Stimulated activated effector memory CD8-positive, alpha-beta T cell treated with anti-CD3 and anti-CD28 coated beads, Interleukin-12 subunit alpha, Interleukin-12 subunit beta, amount 100 ng/mL, for 72 hours (primary cell): ENCODE measurements around the gene TPP2.

ENCODE experiments used
- ATAC-seq: fragments of 150-1000 bp; cut with Tn5 transposase; 2 replicates; pipeline ENCODE4 v1.10.0; 2021
- DNase-seq, 2 donors: peaks; one replicate each; pipeline ENCODE4 v3.0.0; 2021 to 2022; ENCODE audit warnings: low spot score in 2 of 2
- H3K27ac Mint-ChIP-seq: one replicate; pipeline ENCODE4 v1.8.0; 2022; ENCODE audit warnings: mild to moderate bottlenecking, mixed read lengths
- H3K36me3 Mint-ChIP-seq: one replicate; pipeline ENCODE4 v1.8.0; 2022; ENCODE audit warnings: mild to moderate bottlenecking, mixed read lengths
- H3K4me1 Mint-ChIP-seq: one replicate; pipeline ENCODE4 v1.8.0; 2022; ENCODE audit warnings: mixed read lengths
- H3K4me3 Mint-ChIP-seq: one replicate; pipeline ENCODE4 v1.8.0; 2022; ENCODE audit warnings: mild to moderate bottlenecking, mixed read lengths
- H3K9me3 Mint-ChIP-seq: one replicate; pipeline ENCODE4 v1.8.0; 2022; ENCODE audit warnings: mixed read lengths

The TPP2 gene

DNA sequence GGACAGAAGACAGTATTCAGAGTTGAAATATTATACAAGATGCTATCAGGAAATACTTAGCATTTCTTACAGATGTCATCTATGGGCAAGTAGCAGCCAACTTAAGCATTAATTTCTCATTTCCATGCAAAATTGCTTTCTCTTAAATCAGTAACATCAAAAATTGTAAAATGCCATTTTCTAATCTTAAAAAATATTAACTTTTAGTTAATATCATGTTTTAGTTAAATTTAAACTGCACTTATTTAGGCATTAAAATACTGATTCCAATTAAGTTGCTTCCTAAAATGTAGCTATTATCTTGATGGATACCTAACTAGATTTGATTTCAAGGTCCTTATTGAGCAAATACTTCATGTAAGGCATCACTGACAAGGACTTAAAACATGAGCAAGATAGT lies 70.2 kb downstream of the TPP2 start:
- Mint-ChIP-seq H3K36me3 (peaks cover 6% of the 10 kb centered on the region), H3K4me1 (no peaks in the 10 kb centered on the region), H3K4me3 (no peak overlapping the region), H3K27ac (peak overlapping the region; percentile 77), H3K9me3 (no peaks in the 10 kb centered on the region)
- no peak for DNase-seq
- ATAC-seq = no peak

DNA sequence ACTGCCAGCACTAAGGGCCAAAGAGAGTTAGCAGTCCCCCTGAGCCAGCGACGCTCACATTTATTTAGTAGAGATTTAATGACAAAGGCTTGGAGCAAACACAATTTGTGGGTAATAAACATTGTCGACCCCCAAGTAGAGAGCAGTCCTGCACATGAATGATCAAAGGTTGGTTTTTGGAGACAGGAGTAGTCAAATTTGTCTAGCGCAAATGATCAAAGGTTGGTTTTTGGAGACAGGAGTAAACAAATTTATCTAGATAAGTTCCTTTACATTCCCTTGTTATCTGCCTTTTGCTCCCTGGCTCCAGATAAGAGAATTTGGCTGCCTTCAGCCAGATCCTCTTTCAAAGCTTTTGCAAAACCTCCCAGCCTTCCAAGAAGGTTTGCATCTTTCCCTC lies 71.1 kb downstream of the TPP2 start:
- H3K36me3 Mint-ChIP-seq = peaks cover 6% of the 10 kb centered on the region
- no peak overlapping the region for H3K4me3 Mint-ChIP-seq
- peak overlapping the region; percentile 77 for H3K27ac Mint-ChIP-seq

DNA sequence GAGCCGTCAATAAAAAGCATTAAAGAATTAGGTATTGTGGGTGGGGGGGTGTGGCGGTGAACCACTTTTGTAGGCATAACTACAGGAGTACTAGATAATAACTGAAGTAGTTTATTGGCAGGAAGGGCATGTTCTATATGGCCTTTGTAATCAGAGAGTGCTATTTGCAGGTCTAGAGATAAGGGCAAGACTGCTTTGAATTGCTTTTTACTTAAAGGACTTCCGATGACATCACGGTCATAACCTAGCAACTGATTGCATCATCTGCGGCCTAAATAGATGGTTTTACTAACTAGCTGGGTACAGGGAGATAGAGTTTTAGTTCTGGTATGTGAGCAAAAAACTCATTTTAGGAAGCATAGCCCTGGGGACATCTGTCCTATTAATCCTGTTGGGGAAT lies 73.3 kb downstream of the TPP2 start:
- H3K36me3 Mint-ChIP-seq = peaks cover 19% of the 10 kb centered on the region
- DNase-seq (no peak), ATAC-seq (no peak)
- no peaks in the 10 kb centered on the region for H3K9me3 Mint-ChIP-seq
- no peak overlapping the region for H3K27ac Mint-ChIP-seq
- no peaks in the 10 kb centered on the region for H3K4me1 Mint-ChIP-seq
- no peak overlapping the region for H3K4me3 Mint-ChIP-seq

More for the DNA sequence above, 71.1 kb downstream of the TPP2 start:
- Mint-ChIP-seq H3K4me1 (no peaks in the 10 kb centered on the region), H3K9me3 (no peaks in the 10 kb centered on the region)
- DNase-seq = no peak
- ATAC-seq = no peak

DNA sequence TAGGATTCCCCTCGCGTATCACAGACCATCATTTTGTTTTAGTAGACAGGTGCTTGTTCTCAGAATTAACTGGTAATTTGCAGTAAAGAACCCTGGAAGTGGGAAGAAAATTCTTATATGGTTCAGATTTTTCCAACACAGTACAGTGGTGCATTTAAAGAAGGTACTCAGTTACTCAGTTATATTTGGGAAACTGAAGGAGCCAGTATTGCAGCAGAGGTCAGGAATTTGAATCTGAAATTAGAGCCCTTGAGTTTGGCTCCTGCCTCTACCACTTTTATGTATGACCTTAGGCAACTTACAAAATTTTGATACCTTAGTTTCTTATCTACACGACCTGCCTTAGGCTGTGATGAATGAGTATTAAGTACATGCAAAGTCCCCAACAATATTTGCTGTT lies 78.3 kb downstream of the TPP2 start:
- DNase-seq = no peak
- Mint-ChIP-seq H3K9me3 (no peaks in the 10 kb centered on the region), H3K27ac (peak overlapping the region; percentile 52), H3K4me1 (peaks cover 2% of the 10 kb centered on the region), H3K4me3 (no peak overlapping the region), H3K36me3 (peaks cover 68% of the 10 kb centered on the region)
- ATAC-seq = no peak

DNA sequence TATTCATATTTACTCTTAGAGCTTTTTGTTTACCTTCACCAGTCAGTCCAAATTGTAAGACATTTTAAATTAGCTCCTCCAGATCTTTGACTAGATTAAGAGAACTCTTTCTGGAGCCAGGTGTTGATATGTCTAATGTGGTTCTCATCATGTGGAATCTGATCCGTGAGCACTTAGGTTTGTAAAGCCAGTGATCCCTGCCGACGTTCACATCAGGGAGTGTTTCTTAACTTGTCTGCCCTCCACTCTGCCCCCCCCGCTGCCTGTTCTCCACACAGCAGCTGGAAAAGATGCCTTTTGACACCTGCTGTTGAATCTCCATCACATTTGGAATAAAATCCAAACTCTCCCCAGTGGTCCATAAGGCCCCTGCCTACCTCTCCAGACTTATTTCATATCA lies 80.3 kb downstream of the TPP2 start:
- DNase-seq (no peak), ATAC-seq (no peak)
- H3K27ac Mint-ChIP-seq = no peak overlapping the region
- peaks cover 18% of the 10 kb centered on the region for H3K4me1 Mint-ChIP-seq
- peaks cover 66% of the 10 kb centered on the region for H3K36me3 Mint-ChIP-seq
- H3K9me3 Mint-ChIP-seq = peaks cover 3% of the 10 kb centered on the region
- H3K4me3 Mint-ChIP-seq = no peak overlapping the region

DNA sequence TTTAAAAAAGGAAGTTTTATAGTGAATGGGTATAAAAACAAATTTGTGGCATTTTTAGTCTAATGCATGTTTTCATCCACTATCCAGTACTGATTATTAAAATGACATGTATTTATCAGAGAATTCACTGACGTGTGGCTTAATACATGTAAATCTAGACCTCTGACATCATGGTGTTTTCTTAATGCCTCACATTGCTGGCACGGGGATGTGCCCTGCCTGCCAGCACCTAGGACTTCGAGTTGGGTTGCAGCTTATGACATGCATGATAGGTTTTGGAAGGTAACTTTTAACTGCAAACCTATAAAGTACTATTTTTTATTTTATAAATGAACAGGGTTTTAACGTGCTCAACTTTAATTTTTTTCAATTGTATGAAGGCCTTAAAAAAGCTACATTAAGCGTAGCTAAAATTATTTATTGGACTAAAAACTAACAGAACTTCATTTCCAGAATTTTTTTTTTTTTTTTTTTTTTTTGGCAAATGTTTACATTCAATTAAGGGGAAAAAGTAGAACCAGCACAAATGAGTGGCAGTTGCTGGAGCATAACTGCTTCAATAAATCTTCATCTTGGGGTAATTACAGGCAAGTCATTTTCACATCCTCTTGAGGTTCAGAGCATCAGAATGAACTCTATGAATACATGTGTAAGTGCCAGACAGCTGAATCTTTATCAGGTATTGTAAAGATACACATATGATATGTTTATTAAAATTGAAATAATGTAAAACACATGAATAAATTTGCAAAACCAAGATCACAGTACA lies 81.7 kb downstream of the TPP2 start:
- H3K4me1 Mint-ChIP-seq = peaks cover 30% of the 10 kb centered on the region
- ATAC-seq = no peak
- peaks cover 71% of the 10 kb centered on the region for H3K36me3 Mint-ChIP-seq
- no peak overlapping the region for H3K27ac Mint-ChIP-seq
- DNase-seq = no peak
- H3K9me3 Mint-ChIP-seq = peaks cover 3% of the 10 kb centered on the region
- no peak overlapping the region for H3K4me3 Mint-ChIP-seq

DNA sequence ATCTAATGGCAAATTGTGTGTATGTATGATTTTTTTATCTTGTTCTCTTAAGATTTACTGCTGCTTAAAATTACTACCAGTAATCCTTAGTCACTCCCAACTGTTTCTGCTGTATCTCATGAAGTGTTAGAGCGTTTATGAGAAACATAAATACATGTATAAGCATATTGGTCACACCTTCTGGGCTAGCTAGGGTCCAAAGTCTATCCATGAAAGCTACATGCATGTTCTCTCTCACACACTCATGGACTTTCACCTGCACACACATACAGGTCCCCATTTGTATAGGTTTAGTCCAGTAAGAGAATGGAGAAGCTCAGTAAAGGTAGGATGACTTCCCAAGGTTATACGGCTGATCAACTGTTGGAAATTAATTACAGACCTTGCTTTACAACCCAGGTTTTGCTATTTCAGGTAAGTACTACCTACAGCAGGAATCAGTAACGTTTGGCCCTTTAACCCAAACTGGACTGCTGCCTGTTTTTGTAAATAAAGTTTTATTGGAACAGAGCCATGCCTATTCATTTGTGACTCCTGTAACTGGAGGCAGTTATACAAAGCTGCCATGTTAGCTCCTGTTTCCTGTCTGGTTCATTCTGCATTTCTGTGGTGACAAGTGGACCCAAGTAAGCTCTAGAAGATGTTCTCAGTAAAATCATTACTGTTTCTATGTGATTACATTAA lies 82.8 kb downstream of the TPP2 start:
- H3K4me3 Mint-ChIP-seq = no peak overlapping the region
- DNase-seq (no peak), ATAC-seq (peak; percentile 46)
- peaks cover 64% of the 10 kb centered on the region for H3K36me3 Mint-ChIP-seq
- peaks cover 3% of the 10 kb centered on the region for H3K9me3 Mint-ChIP-seq
- H3K27ac Mint-ChIP-seq = peak overlapping the region; percentile 58
- peaks cover 30% of the 10 kb centered on the region for H3K4me1 Mint-ChIP-seq

DNA sequence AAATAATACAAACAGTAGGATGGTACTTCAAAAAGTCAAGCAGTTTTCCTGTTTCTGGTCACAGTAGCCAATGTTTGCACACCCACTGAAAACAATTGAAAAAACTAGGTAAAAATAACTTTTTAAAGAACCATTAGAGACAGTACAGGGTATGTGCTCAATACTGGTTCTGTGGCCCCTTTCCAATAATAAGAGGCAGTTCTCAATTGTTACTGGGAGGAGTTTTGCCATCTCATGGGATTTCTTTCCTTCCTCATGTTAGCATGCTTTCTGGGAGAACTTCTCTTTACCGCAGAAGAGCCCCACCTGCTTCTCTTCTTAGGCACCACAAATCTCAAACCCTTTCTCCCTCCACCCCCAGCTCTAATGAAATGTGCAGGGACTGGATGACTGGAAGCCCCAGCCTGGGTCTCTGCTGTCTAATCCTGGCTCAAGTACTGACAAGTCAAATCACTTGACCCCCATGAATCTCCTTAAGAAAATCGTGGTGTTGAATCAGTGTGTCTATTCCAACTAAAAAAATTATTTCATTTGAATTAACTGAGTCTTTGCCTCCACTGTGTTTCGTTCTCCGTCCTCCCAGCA lies 83.4 kb downstream of the TPP2 start:
- peak overlapping the region; percentile 58 for H3K27ac Mint-ChIP-seq
- DNase-seq = no peak
- H3K4me1 Mint-ChIP-seq = peaks cover 30% of the 10 kb centered on the region
- ATAC-seq = no peak
- no peak overlapping the region for H3K4me3 Mint-ChIP-seq
- H3K9me3 Mint-ChIP-seq = peaks cover 3% of the 10 kb centered on the region
- H3K36me3 Mint-ChIP-seq = peaks cover 58% of the 10 kb centered on the region

DNA sequence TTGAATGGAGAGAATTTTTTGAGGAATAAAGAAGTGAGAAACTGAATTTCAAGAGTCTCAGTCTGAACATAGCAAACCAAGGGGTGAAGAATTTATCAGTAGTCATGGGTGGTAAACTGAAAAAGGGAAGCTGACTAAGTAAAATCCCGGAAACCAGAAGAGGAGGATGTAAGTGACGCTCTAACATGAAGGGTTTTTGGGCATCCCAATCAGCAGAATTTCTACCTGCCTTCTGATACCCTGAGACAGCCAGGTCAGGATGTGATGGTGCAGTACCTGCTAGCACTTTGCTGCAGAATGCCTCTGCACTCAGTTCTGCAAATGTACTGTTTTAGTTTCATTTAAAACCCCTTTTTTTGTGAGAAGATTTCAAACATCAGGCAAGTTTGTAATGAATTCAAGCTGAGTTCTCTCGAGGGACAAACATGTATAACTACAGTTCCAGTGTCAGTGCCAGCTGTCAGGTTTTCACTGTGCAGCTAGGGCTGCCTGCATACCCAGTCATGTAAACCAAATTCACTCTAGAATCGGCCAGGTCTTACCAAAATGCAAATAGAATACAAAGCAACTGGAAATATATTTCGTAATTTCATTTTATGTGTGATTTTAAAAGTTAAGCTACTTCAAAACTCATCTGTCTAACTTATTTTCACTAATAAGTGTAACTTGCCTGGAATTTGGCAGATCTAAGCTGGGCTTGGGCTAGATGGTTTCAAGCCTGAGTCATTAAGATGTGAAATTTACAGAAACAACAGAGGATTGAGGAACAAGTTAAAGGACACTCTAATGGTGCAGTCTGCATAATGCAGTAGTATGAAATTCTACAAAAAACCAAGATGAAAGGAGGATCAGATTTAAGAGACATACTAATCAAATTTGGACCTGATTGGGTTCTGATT lies 84.3 kb downstream of the TPP2 start:
- H3K36me3 Mint-ChIP-seq = peaks cover 49% of the 10 kb centered on the region
- H3K4me1 Mint-ChIP-seq = peaks cover 33% of the 10 kb centered on the region
- ATAC-seq (peak; percentile 64), DNase-seq (no peak)
- H3K4me3 Mint-ChIP-seq = no peak overlapping the region
- peaks cover 3% of the 10 kb centered on the region for H3K9me3 Mint-ChIP-seq
- H3K27ac Mint-ChIP-seq = peak overlapping the region; percentile 58

DNA sequence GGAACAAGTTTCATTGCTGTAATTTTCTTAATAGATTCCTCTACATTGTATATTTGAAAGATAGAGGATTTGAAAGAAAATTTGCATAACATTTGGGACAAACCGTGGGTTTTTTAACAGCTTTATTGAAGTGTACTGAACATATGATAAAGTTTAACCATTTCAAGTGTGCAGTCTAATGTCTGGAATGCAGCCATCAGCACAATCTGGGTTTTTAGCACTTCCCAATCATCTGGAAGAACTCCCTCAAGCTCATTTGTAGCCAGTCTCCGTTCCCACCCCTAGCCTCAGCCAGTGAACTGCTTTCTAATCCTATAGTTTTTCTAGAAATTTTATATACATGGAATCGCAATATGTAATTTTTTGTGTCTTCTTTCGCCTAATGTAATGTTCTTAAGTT lies 85.4 kb downstream of the TPP2 start:
- ATAC-seq (no peak), DNase-seq (no peak)
- Mint-ChIP-seq H3K27ac (peak overlapping the region; percentile 43), H3K4me1 (peaks cover 38% of the 10 kb centered on the region), H3K4me3 (no peak overlapping the region), H3K36me3 (peaks cover 38% of the 10 kb centered on the region), H3K9me3 (peaks cover 3% of the 10 kb centered on the region)

DNA sequence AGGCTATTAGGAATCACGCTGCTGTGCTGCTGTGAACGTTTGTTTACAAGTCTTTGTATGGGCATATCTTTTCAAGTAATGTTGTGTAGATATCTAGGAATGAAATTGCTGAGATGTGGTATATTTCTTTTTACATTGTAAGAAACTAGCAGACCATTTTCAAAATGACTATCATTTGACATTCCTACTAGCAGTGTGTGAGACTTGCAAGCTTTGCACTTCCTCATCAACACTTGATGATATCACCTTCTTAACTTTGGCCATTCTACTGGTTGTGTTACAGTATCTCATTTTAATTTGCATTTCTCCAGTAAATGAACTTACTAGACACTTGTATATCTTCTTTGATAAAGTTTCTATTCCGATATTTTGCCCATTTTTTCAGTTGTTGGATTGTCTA lies 85.9 kb downstream of the TPP2 start:
- Mint-ChIP-seq H3K27ac (peak overlapping the region; percentile 43), H3K9me3 (peaks cover 3% of the 10 kb centered on the region), H3K36me3 (peaks cover 32% of the 10 kb centered on the region), H3K4me3 (no peak overlapping the region), H3K4me1 (peaks cover 38% of the 10 kb centered on the region)
- peak; percentile 77 for ATAC-seq
- no peak for DNase-seq

DNA sequence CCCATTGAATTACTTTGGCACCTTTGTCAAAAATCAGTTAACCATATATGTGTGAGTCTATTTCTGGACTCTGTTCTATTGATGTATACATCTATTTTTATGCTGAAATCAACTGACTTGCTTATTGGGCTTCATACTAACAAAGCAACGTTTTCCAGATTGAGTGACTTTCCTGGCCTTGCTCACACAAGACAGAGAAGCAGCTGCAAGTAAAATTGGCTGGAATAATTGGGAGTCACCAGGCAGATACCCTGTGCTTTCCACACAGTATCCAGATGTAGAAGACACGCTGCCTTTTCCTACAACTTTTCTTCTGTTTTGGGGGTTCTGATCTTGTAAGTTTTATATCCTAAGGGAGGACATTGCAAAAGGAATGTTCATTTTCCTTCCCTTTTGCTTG lies 86.9 kb downstream of the TPP2 start:
- ATAC-seq = no peak
- H3K4me3 Mint-ChIP-seq = no peak overlapping the region
- H3K36me3 Mint-ChIP-seq = peaks cover 23% of the 10 kb centered on the region
- peaks cover 3% of the 10 kb centered on the region for H3K9me3 Mint-ChIP-seq
- no peak for DNase-seq
- peaks cover 38% of the 10 kb centered on the region for H3K4me1 Mint-ChIP-seq
- H3K27ac Mint-ChIP-seq = no peak overlapping the region

DNA sequence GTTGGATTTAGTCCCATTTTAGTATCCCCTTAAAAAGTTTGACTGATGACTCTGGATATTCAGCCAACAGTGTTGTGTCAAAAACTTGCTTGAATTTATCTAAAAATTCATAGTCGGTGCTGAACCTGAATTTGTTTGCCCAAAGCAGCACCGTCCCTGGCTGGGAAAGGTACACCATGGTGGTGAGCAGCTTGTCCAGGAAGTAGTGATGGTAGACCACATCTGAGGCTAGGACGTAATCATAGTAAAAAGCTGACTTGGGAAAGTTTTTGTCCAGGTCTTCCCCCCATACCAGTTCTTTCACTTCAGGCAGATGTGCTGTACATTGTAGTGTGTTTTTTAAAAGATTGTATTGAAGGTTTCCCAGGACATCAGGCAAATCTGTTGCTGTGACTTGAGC lies 89.2 kb downstream of the TPP2 start:
- ATAC-seq = peak; percentile 68
- no peak overlapping the region for H3K27ac Mint-ChIP-seq
- H3K4me1 Mint-ChIP-seq = peaks cover 27% of the 10 kb centered on the region
- DNase-seq = no peak
- H3K9me3 Mint-ChIP-seq = peaks cover 3% of the 10 kb centered on the region
- H3K4me3 Mint-ChIP-seq = no peak overlapping the region
- H3K36me3 Mint-ChIP-seq = peaks cover 5% of the 10 kb centered on the region

DNA sequence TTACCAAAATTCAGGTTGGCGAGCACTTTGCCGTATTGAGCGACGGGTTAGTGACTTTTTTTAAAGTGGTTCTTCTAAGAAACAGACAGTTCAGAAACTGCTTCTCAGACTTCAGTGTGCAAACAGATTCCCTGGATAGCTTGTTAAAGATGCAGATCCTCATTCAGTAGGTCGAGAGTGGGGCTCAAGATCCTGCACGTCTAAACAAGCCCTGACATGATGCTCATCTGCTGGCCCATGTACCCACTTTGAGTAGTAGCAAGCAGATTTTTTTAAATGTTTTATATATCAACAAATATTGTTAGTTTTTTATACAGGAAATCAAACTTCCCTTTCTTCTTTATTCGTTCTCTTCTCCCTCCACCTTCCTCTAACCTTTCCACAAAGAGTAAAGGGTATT lies 90.7 kb downstream of the TPP2 start:
- DNase-seq = no peak
- Mint-ChIP-seq H3K27ac (no peak overlapping the region), H3K4me1 (peaks cover 17% of the 10 kb centered on the region), H3K9me3 (no peaks in the 10 kb centered on the region), H3K36me3 (peaks cover 5% of the 10 kb centered on the region), H3K4me3 (no peak overlapping the region)
- ATAC-seq = no peak

DNA sequence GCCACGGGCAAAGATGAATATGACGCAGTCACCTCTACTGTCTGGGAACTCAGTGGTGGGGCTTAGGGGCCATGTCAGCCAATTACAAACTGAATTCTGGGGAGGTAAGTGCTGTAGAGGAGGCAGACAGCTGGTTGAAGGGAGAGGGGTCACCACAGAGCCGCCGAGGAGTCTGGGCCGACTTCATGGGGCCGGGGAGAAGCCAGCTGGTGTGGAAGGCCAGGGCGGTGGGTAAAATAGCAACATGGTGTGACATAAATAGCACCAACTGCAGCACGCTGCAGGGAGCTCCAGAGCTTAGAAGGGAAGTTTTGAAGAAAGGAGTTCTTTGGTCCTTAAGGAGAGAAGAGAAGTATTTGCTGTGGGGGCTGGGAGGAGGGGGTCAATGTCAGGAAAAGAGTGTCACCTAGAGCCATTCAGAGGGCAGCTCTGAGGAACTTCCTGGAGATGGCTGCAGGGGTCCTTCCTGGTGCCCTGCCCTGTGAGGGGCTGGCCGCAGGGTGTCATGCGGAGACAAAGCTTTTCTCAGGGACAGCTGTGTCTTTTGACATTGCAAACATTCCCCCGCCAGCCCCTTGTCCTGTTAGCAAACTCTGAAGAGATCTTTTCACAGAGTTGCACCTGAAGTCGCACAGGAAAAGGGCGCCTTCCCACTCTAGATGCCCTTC lies 91.7 kb downstream of the TPP2 start:
- H3K9me3 Mint-ChIP-seq = no peaks in the 10 kb centered on the region
- ATAC-seq (no peak), DNase-seq (no peak)
- H3K36me3 Mint-ChIP-seq = no peaks in the 10 kb centered on the region
- H3K27ac Mint-ChIP-seq = no peak overlapping the region
- H3K4me3 Mint-ChIP-seq = no peak overlapping the region
- peaks cover 8% of the 10 kb centered on the region for H3K4me1 Mint-ChIP-seq
